ENCODE data around the gene ADGRL3.

- TF ChIP-seq CTCF (IDR thresholded peaks at IDR 0.05) (no peak), POLR2A (IDR thresholded peaks at IDR 0.05) (no peak)
These were observed 240.2 kb downstream of the ADGRL3 start for GRCh38 chr4:61440321-61440720.
